ENCODE data around the gene RAD51B.

RAD51B gene

DNA sequence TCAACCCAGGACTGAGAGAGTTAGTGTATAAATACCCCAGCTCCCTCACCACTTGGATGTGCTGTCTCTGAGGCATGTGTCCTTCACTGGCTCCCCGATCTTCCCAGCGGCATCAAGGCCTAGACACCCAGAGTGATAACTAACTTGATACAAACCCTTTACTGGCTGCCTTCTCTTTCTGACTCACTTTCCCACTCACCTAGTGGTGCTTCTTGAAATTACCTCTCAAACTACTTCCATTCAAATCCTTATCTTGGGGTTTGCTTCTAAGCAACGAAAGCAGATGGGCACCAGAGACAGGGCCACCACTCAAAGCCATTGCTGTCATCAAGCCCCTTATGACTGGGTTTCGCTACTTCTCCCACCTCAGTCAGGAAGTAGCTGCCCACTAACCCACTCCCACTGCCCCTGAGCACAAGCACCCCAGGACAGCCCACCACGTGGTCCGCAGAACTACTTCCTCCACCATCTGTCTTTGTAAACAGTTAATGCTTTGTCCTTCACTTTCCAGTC lies 956.1 kb downstream of the RAD51B start:
- Histone ChIP-seq H3K9ac (ENCODE audit: low read depth, low read length) (no peak overlapping the region), H3K27ac (ENCODE audit: low read depth, low read length) (no peak overlapping the region), H3K36me3 (ENCODE audit: insufficient read depth, low read length) (no peaks in the 10 kb centered on the region), H3K4me3 (ENCODE audit: low read length) (no peak overlapping the region), H3K9me3 (ENCODE audit: insufficient read depth, low read depth, low read length) (no peaks in the 10 kb centered on the region), H3K4me1 (ENCODE audit: insufficient read depth, low read length) (peaks cover 7% of the 10 kb centered on the region; the same call in 1 of the 2 replicates), H3K27me3 (ENCODE audit: insufficient read depth, low read length) (no peaks in the 10 kb centered on the region)
- 91% methylated on average over 6 of the region's 6 CpGs for WGBS

GRCh38 chr14:68777644-68778043 lies 958.1 kb downstream of the RAD51B start:
- H3K27me3 ChIP-seq (ENCODE audit: insufficient read depth, low read length) = no peaks in the 10 kb centered on the region
- H3K9me3 ChIP-seq (ENCODE audit: insufficient read depth, low read depth, low read length) = no peaks in the 10 kb centered on the region
- H3K27ac ChIP-seq (ENCODE audit: low read depth, low read length) = no peak overlapping the region
- H3K4me1 ChIP-seq (ENCODE audit: insufficient read depth, low read length) = peaks cover 14% of the 10 kb centered on the region; the same call in 1 of the 2 replicates
- no peak overlapping the region for H3K9ac ChIP-seq (ENCODE audit: low read depth, low read length)
- H3K4me3 ChIP-seq (ENCODE audit: low read length) = no peak overlapping the region
- no peaks in the 10 kb centered on the region for H3K36me3 ChIP-seq (ENCODE audit: insufficient read depth, low read length)
- 81% methylated on average over 1 of the region's 1 CpG for WGBS

All from HUES64 (cell line).